ENCODE results near the gene UPF2. TPM values are rescaled to one million over a fixed set of nuclear protein-coding genes. Genes with fewer than 3 reads are reported as not detected.

UPF2 gene
- total and polyA plus RNA-seq, 10 of the 15 experiments (the other 5 are each of a cell fraction or from before 2014, with no cell fraction given), result 21.0 to 44.4 (median 25.9) TPM

DNA sequence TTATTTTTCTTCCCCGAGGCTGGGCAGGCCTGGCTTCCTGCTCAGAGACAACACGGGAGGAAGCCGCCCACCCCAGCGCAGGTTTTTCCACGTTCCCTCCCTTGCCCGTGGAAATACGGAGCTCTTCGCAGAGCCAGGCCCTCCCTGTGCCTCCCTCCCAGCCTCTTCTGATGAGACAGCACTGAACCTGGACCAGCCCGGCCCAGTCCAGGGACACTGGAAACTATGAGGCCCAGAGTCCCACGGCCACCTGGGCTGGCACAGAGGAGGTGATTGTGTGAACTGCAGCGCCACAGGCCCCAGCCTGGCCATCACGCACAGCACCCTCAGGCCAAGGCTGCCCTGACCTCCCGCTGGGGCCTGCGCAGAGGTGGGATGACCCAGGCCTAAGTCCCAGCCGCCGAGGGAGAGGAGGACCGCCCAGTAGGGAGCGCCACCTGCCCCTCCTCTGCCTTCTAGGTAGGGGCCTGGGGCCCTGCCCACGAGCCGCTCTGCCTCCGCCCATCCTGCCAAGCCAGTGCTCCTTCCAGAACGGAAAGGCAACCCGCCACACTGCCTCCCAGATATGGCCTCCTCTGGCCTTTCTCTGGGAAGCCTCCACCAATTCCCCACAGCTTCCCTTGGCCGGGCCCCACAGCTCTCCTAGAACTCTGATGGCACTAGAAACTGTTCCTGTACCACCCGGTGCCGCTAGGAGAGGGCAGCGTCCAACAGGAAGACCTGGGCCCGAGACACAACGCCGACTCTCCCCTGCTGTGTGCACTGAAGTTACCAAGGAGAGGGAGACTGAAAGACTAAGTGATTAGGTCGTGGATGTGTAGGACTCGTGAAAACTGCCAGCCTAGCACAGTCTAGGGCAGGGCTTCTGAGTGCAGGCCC is 162.2 kb downstream of the UPF2 start (continued):
- TF ChIP-seq, protein P1, sequence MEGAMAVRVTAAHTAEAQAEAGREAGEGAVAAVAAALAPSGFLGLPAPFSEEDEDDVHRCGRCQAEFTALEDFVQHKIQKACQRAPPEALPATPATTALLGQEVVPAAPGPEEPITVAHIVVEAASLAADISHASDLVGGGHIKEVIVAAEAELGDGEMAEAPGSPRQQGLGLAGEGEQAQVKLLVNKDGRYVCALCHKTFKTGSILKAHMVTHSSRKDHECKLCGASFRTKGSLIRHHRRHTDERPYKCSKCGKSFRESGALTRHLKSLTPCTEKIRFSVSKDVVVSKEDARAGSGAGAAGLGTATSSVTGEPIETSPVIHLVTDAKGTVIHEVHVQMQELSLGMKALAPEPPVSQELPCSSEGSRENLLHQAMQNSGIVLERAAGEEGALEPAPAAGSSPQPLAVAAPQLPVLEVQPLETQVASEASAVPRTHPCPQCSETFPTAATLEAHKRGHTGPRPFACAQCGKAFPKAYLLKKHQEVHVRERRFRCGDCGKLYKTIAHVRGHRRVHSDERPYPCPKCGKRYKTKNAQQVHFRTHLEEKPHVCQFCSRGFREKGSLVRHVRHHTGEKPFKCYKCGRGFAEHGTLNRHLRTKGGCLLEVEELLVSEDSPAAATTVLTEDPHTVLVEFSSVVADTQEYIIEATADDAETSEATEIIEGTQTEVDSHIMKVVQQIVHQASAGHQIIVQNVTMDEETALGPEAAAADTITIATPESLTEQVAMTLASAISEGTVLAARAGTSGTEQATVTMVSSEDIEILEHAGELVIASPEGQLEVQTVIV (IDR thresholded peaks at IDR 0.05; ENCODE audit: borderline replicate concordance, partially characterized antibody), result no peak
- no peak for TF ChIP-seq NFXL1 (IDR thresholded peaks at IDR 0.05; ENCODE audit: borderline replicate concordance)
- no peak for TF ChIP-seq PBX3 (IDR thresholded peaks at IDR 0.05; ENCODE audit: insufficient replicate concordance, low read depth, low read length)
- TF ChIP-seq ZNF622 (IDR thresholded peaks at IDR 0.05), result no peak
- no peak for TF ChIP-seq ZSCAN29 (IDR thresholded peaks at IDR 0.05)
- TF ChIP-seq SP1 (IDR thresholded peaks at IDR 0.05; ENCODE audit: low read depth, low read length), result no peak
- no peak for TF ChIP-seq ETV6 (conservative IDR thresholded peaks at IDR 0.05 in 1 of 2, IDR thresholded peaks at IDR 0.05 in 1 of 2; ENCODE audit: borderline replicate concordance in 1 of 2, low read depth in 1 of 2)

All from GM12878 (cell line).